H9 (cell line): ENCODE results near the gene H6PD. TPM values are rescaled to one million over a fixed set of nuclear protein-coding genes. Genes with fewer than 3 reads are reported as not detected.

Experiments used
- DNase-seq: peaks from one replicate; pipeline ENCODE4 v3.0.0-alpha.2; 2017
- H2AFZ ChIP-seq: one replicate; pipeline ENCODE4 v1.6.1; 2013; ENCODE audit warnings: mild to moderate bottlenecking, low read length, control low read depth, moderate library complexity
- H2AK5ac ChIP-seq: 2 replicates; pipeline ENCODE4 v1.6.1; 2013; ENCODE audit warnings: low read length, control low read depth, mixed read lengths; ENCODE audit not compliant: insufficient read length
- H2BK120ac ChIP-seq: one replicate; pipeline ENCODE4 v1.6.1; 2013; ENCODE audit warnings: low read depth, mild to moderate bottlenecking, low read length, control low read depth, inconsistent platforms; ENCODE audit not compliant: poor library complexity, severe bottlenecking
- H2BK12ac ChIP-seq: 2 replicates; pipeline ENCODE4 v1.6.1; 2013; ENCODE audit warnings: low read length, control low read depth, mixed read lengths, low read depth; ENCODE audit not compliant: insufficient read length
- H2BK15ac ChIP-seq: 2 replicates; pipeline ENCODE4 v1.6.1; 2013; ENCODE audit warnings: low read depth, low read length, control low read depth
- H2BK20ac ChIP-seq: one replicate; pipeline ENCODE4 v1.6.1; 2013; ENCODE audit warnings: low read depth, mild to moderate bottlenecking, low read length, control low read depth, inconsistent platforms; ENCODE audit not compliant: poor library complexity, severe bottlenecking
- H2BK5ac ChIP-seq: 2 replicates; pipeline ENCODE4 v1.6.1; 2013; ENCODE audit warnings: low read length, control low read depth, mixed read lengths; ENCODE audit not compliant: insufficient read length
- H3K14ac ChIP-seq: 2 replicates; pipeline ENCODE4 v1.6.1; 2013; ENCODE audit warnings: low read length, control low read depth; ENCODE audit not compliant: insufficient read depth
- H3K18ac ChIP-seq: 2 replicates; pipeline ENCODE4 v1.6.1; 2013; ENCODE audit warnings: low read depth, mild to moderate bottlenecking, mixed read lengths, low read length, control low read depth; ENCODE audit not compliant: insufficient read length
- H3K23ac ChIP-seq: 2 replicates; pipeline ENCODE4 v1.6.1; 2013; ENCODE audit warnings: low read length, control low read depth, mixed read lengths, low read depth; ENCODE audit not compliant: insufficient read length
- H3K23me2 ChIP-seq: 2 replicates; pipeline ENCODE4 v1.6.1; 2013; ENCODE audit warnings: low read depth, mild to moderate bottlenecking, mixed read lengths, low read length, control low read depth; ENCODE audit not compliant: insufficient read length, poor library complexity, severe bottlenecking
- H3K27ac ChIP-seq: 2 replicates; pipeline ENCODE4 v1.5.1; 2013; ENCODE audit warnings: low read length, control low read depth, mixed read lengths, low read depth; ENCODE audit not compliant: insufficient read length
- H3K27me3 ChIP-seq: 2 replicates; pipeline ENCODE4 v1.6.1; 2013; ENCODE audit warnings: low read length, control low read depth, inconsistent platforms; ENCODE audit not compliant: insufficient read depth
- H3K4ac ChIP-seq: 2 replicates; pipeline ENCODE4 v1.6.1; 2013; ENCODE audit warnings: low read depth, mild to moderate bottlenecking, control low read depth, inconsistent platforms, low read length, moderate library complexity
- H3K4me1 ChIP-seq: 2 replicates; pipeline ENCODE4 v1.6.1; 2013; ENCODE audit warnings: low read length, control low read depth, inconsistent platforms; ENCODE audit not compliant: insufficient read depth
- H3K4me2 ChIP-seq: 2 replicates; pipeline ENCODE4 v1.6.1; 2013; ENCODE audit warnings: low read length, control low read depth, mixed read lengths; ENCODE audit not compliant: insufficient read length, insufficient read depth
- H3K56ac ChIP-seq: 2 replicates; pipeline ENCODE4 v1.6.1; 2013; ENCODE audit warnings: low read depth, mild to moderate bottlenecking, mixed read lengths, low read length, control low read depth; ENCODE audit not compliant: insufficient read length
- H3K79me1 ChIP-seq: 2 replicates; pipeline ENCODE4 v1.6.1; 2013; ENCODE audit warnings: low read depth, mild to moderate bottlenecking, moderate library complexity, low read length, control low read depth, inconsistent platforms; ENCODE audit not compliant: insufficient read depth, poor library complexity, severe bottlenecking
- H3K79me2 ChIP-seq: 2 replicates; pipeline ENCODE4 v1.6.1; 2013; ENCODE audit warnings: low read length, control low read depth, inconsistent platforms; ENCODE audit not compliant: insufficient read depth
- H3K9ac ChIP-seq: 2 replicates; pipeline ENCODE4 v1.6.1; 2013; ENCODE audit warnings: low read length, control low read depth, mixed read lengths; ENCODE audit not compliant: insufficient read length; ENCODE audit errors: extremely low read depth
- H3K9me3 ChIP-seq: one replicate; pipeline ENCODE4 v1.6.1; 2013; ENCODE audit warnings: low read depth, low read length, inconsistent platforms; ENCODE audit not compliant: control insufficient read depth
- H3T11ph ChIP-seq: one replicate; pipeline ENCODE4 v1.6.1; 2013; ENCODE audit warnings: mild to moderate bottlenecking, low read length, control low read depth, inconsistent platforms
- H4K20me1 ChIP-seq: one replicate; pipeline ENCODE4 v1.6.1; 2013; ENCODE audit not compliant: control insufficient read depth, insufficient read length, insufficient read depth
- H4K5ac ChIP-seq: 2 replicates; pipeline ENCODE4 v1.6.1; 2013; ENCODE audit warnings: low read depth, mild to moderate bottlenecking, mixed read lengths, low read length, control low read depth; ENCODE audit not compliant: insufficient read length
- H4K8ac ChIP-seq: replicated peaks from 2 replicates; pipeline ENCODE4 v1.6.1; 2013; ENCODE audit warnings: low read length, control low read depth, mixed read lengths, low read depth; ENCODE audit not compliant: insufficient read length
- H4K91ac ChIP-seq: 2 replicates; pipeline ENCODE4 v1.6.1; 2013; ENCODE audit warnings: low read depth, mild to moderate bottlenecking, moderate library complexity, mixed read lengths, low read length, control low read depth; ENCODE audit not compliant: insufficient read length
- H3K27ac Mint-ChIP-seq, 3 experiments: 2 replicates in 2 of 3; 3 replicates in 1 of 3; pipeline ENCODE4 v1.8.0; 2020 to 2021; ENCODE audit warnings: mixed read lengths in 3 of 3, mild to moderate bottlenecking in 1 of 3, moderate library complexity in 1 of 3
- H3K27me3 Mint-ChIP-seq: 2 replicates; pipeline ENCODE4 v1.8.0; 2021; ENCODE audit warnings: low read depth, mild to moderate bottlenecking, moderate library complexity, mixed read lengths
- H3K36me3 Mint-ChIP-seq, 3 experiments: 2 replicates in 2 of 3; 3 replicates in 1 of 3; pipeline ENCODE4 v1.8.0; 2020 to 2021; ENCODE audit warnings: low read depth in 3 of 3, mixed read lengths in 3 of 3; ENCODE audit not compliant: insufficient read depth in 1 of 3
- H3K4me1 Mint-ChIP-seq, 2 experiments: 2 replicates each; pipeline ENCODE4 v1.8.0; 2020; ENCODE audit warnings: mixed read lengths in 2 of 2
- H3K4me3 Mint-ChIP-seq, 2 experiments: 2 replicates in 1 of 2; 3 replicates in 1 of 2; pipeline ENCODE4 v1.8.0; 2020 to 2021; ENCODE audit warnings: mild to moderate bottlenecking in 2 of 2, mixed read lengths in 2 of 2, moderate library complexity in 1 of 2
- H3K9me3 Mint-ChIP-seq, 2 experiments: 2 replicates in 1 of 2; 3 replicates in 1 of 2; pipeline ENCODE4 v1.8.0; 2020; ENCODE audit warnings: mild to moderate bottlenecking in 2 of 2, mixed read lengths in 2 of 2, moderate library complexity in 1 of 2
- WGBS: extraction: QIAGEN DNeasy Blood & Tissue Kit; methylation state at CpG from one replicate; pipeline ENCODE4 v1.1.7; 2013; ENCODE audit warnings: missing lambda C conversion rate, low lambda C conversion rate, mixed read lengths; ENCODE audit not compliant: insufficient read length; ENCODE audit errors: extremely low coverage; 5-methylcytosine and 5-hydroxymethylcytosine counted together
- total RNA-seq: library from RNA; stranded (reverse); gene quantifications from 2 replicates; pipeline ENCODE4 v1.2.1, GENCODE V29; 2021
- TF ChIP-seq, protein P1 (sequence below): fragments of 200-600 bp; sonication (generic); conservative IDR thresholded peaks from 3 replicates; pipeline ENCODE4 v1.8.0; 2021; ENCODE audit warnings: antibody characterized with exemption, mild to moderate bottlenecking

The H6PD gene
- total RNA-seq, 1 experiment from 2014 or later, result 7.9 TPM

- H2BK15ac ChIP-seq, result no peak overlapping the region
- no peaks in the 10 kb centered on the region for H3K27me3 ChIP-seq
- Mint-ChIP-seq H3K36me3 (peaks cover 0 to 4% (median 3%) of the 10 kb centered on the region in 3 experiments; a peak in 3 of 7 replicates), H3K9me3 (peaks cover 6 to 16% of the 10 kb centered on the region in 2 experiments; a peak in 4 of 5 replicates), H3K4me3 (no peak overlapping the region), H3K27me3 (peaks cover 17% of the 10 kb centered on the region), H3K4me1 (peaks cover 8% of the 10 kb centered on the region in 2 experiments), H3K27ac (no peak overlapping the region)
- no peak overlapping the region for H3T11ph ChIP-seq
- H2BK120ac ChIP-seq, result no peak overlapping the region
- H2BK20ac ChIP-seq, result no peak overlapping the region
- TF ChIP-seq, protein P1, sequence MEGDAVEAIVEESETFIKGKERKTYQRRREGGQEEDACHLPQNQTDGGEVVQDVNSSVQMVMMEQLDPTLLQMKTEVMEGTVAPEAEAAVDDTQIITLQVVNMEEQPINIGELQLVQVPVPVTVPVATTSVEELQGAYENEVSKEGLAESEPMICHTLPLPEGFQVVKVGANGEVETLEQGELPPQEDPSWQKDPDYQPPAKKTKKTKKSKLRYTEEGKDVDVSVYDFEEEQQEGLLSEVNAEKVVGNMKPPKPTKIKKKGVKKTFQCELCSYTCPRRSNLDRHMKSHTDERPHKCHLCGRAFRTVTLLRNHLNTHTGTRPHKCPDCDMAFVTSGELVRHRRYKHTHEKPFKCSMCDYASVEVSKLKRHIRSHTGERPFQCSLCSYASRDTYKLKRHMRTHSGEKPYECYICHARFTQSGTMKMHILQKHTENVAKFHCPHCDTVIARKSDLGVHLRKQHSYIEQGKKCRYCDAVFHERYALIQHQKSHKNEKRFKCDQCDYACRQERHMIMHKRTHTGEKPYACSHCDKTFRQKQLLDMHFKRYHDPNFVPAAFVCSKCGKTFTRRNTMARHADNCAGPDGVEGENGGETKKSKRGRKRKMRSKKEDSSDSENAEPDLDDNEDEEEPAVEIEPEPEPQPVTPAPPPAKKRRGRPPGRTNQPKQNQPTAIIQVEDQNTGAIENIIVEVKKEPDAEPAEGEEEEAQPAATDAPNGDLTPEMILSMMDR, result no peak
- no peak for DNase-seq
- no peaks in the 10 kb centered on the region for H3K79me2 ChIP-seq
- H3K27ac ChIP-seq, result no peak overlapping the region
- no peaks in the 10 kb centered on the region for H3K23me2 ChIP-seq
- H3K4me2 ChIP-seq, result no peak overlapping the region
- 99% methylated on average over 4 of the region's 14 CpGs for WGBS
- H4K91ac ChIP-seq, result no peak overlapping the region
- no peak overlapping the region for H2BK5ac ChIP-seq
- no peaks in the 10 kb centered on the region for H3K79me1 ChIP-seq
- H4K20me1 ChIP-seq, result no peaks in the 10 kb centered on the region
- H2AK5ac ChIP-seq, result no peak overlapping the region
- no peak overlapping the region for H3K4ac ChIP-seq
- H3K18ac ChIP-seq, result no peak overlapping the region
- no peak overlapping the region for H3K23ac ChIP-seq
- H4K5ac ChIP-seq, result no peak overlapping the region
- H3K9me3 ChIP-seq, result no peaks in the 10 kb centered on the region
- H3K56ac ChIP-seq, result no peak overlapping the region
- H4K8ac ChIP-seq, result no peak overlapping the region
- no peak overlapping the region for H3K9ac ChIP-seq
- H3K4me1 ChIP-seq, result peaks cover 3% of the 10 kb centered on the region; the same call in 1 of the 2 replicates
- no peak overlapping the region for H2AFZ ChIP-seq
- no peak overlapping the region; the same call in 1 of the 2 replicates for H3K14ac ChIP-seq
- no peak overlapping the region for H2BK12ac ChIP-seq
Measured at GRCh38 chr1:9222846-9223625, 11.5 kb upstream of the H6PD start.
